DND-41 (cell line): ENCODE measurements around the gene OPRL1.

ENCODE experiments used
- ATAC-seq: fragments of 200-7000 bp; cut with Tn5 transposase; 3 replicates; pipeline ENCODE4 v1.9.1; 2021; ENCODE audit warnings: low read depth; ENCODE audit not compliant: insufficient read depth
- DNase-seq: peaks from one replicate; pipeline ENCODE4 v3.0.0-alpha.2; 2020
- H2AFZ ChIP-seq: 2 replicates; pipeline ENCODE4 v1.6.0; 2012; ENCODE audit warnings: low read depth, low read length
- H3K27ac ChIP-seq: 2 replicates; pipeline ENCODE4 v1.5.1; 2012; ENCODE audit warnings: low read length, inconsistent platforms
- H3K27me3 ChIP-seq: fragments of 200-600 bp; sonication (generic); 2 replicates; pipeline ENCODE4 v1.6.0; 2012; ENCODE audit warnings: low read length, mild to moderate bottlenecking, inconsistent platforms; ENCODE audit not compliant: insufficient read depth, poor library complexity
- H3K36me3 ChIP-seq: 2 replicates; pipeline ENCODE4 v1.5.1; 2012; ENCODE audit warnings: low read length, inconsistent platforms; ENCODE audit not compliant: insufficient read depth
- H3K4me1 ChIP-seq: 2 replicates; pipeline ENCODE4 v1.5.1; 2012; ENCODE audit warnings: mild to moderate bottlenecking, low read length; ENCODE audit not compliant: insufficient read depth
- H3K4me2 ChIP-seq: 2 replicates; pipeline ENCODE4 v1.6.0; 2012; ENCODE audit warnings: mild to moderate bottlenecking, moderate library complexity, low read length, inconsistent platforms; ENCODE audit not compliant: insufficient read depth
- H3K4me3 ChIP-seq, 2 experiments: fragments of 200-600 bp in 1 of 2; shearing (Covaris generic) in 1 of 2; 2 replicates each; pipeline ENCODE4 v1.5.1; 2012 to 2016; ENCODE audit warnings: inconsistent platforms in 2 of 2, low read length in 2 of 2, mild to moderate bottlenecking in 2 of 2, low read depth in 1 of 2, moderate library complexity in 1 of 2
- H3K79me2 ChIP-seq: 2 replicates; pipeline ENCODE4 v1.6.0; 2012; ENCODE audit warnings: low read length, inconsistent platforms; ENCODE audit not compliant: insufficient read depth
- H3K9ac ChIP-seq: 2 replicates; pipeline ENCODE4 v1.6.0; 2012; ENCODE audit warnings: low read depth, mild to moderate bottlenecking, inconsistent platforms, low read length, moderate library complexity
- H3K9me3 ChIP-seq: 2 replicates; pipeline ENCODE4 v1.5.1; 2012; ENCODE audit warnings: low read length, moderate library complexity, mild to moderate bottlenecking, inconsistent platforms; ENCODE audit not compliant: insufficient read depth, severe bottlenecking
- H4K20me1 ChIP-seq: 2 replicates; pipeline ENCODE4 v1.6.0; 2012; ENCODE audit warnings: low read length; ENCODE audit not compliant: insufficient read depth
- CTCF ChIP-seq: IDR thresholded peaks from 2 replicates; pipeline ENCODE4 v1.5.1; 2012; ENCODE audit warnings: borderline replicate concordance, low read length, moderate library complexity, mild to moderate bottlenecking; ENCODE audit not compliant: poor library complexity, severe bottlenecking; ENCODE audit errors: extremely low read depth
- EZH2 ChIP-seq: IDR thresholded peaks from 3 replicates; pipeline ENCODE4 v1.6.1; 2012; ENCODE audit warnings: borderline replicate concordance, low read depth, mild to moderate bottlenecking, moderate library complexity, low read length, inconsistent platforms; ENCODE audit not compliant: severe bottlenecking

OPRL1 gene

GRCh38 chr20:64114356-64114971 lies 34.6 kb downstream of the OPRL1 start:
- H3K9me3 ChIP-seq, result no peaks in the 10 kb centered on the region
- H3K79me2 ChIP-seq, result no peaks in the 10 kb centered on the region
- no peaks in the 10 kb centered on the region for H3K36me3 ChIP-seq
- peaks cover 13% of the 10 kb centered on the region for H4K20me1 ChIP-seq
- DNase-seq (no peak), ATAC-seq (no peak)
- H3K4me2 ChIP-seq, result no peak overlapping the region
- H3K4me3 ChIP-seq, result no peak overlapping the region
- 0 out of 2 replicates have a peak, but pooled peaks cover 1% of the 10 kb centered on the region for H3K4me1 ChIP-seq
- no peak overlapping the region for H2AFZ ChIP-seq
- TF ChIP-seq CTCF, result no peak
- TF ChIP-seq EZH2, result no peak
- H3K27ac ChIP-seq, result no peak overlapping the region
- peaks cover 4% of the 10 kb centered on the region for H3K27me3 ChIP-seq
- no peak overlapping the region for H3K9ac ChIP-seq

GRCh38 chr20:64115171-64115911 lies 35.5 kb downstream of the OPRL1 start:
- no peaks in the 10 kb centered on the region for H3K9me3 ChIP-seq
- no peak for DNase-seq
- no peak overlapping the region for H3K27ac ChIP-seq
- peaks cover 13% of the 10 kb centered on the region for H4K20me1 ChIP-seq
- H3K36me3 ChIP-seq, result no peaks in the 10 kb centered on the region
- ATAC-seq, result no peak
- TF ChIP-seq CTCF, result no peak
- no peaks in the 10 kb centered on the region for H3K79me2 ChIP-seq
- peaks cover 10% of the 10 kb centered on the region for H3K4me1 ChIP-seq
- no peak overlapping the region for H2AFZ ChIP-seq
- H3K4me3 ChIP-seq, result no peak overlapping the region
- no peak overlapping the region for H3K9ac ChIP-seq
- H3K4me2 ChIP-seq, result no peak overlapping the region
- peaks cover 4% of the 10 kb centered on the region for H3K27me3 ChIP-seq

- ATAC-seq (no peak), DNase-seq (no peak)
- Histone ChIP-seq H4K20me1 (peaks cover 13% of the 10 kb centered on the region), H3K9me3 (no peaks in the 10 kb centered on the region), H2AFZ (no peak overlapping the region), H3K79me2 (no peaks in the 10 kb centered on the region), H3K4me3 (no peak overlapping the region), H3K27ac (no peak overlapping the region), H3K36me3 (no peaks in the 10 kb centered on the region), H3K27me3 (peaks cover 4% of the 10 kb centered on the region), H3K4me1 (peaks cover 14% of the 10 kb centered on the region), H3K9ac (no peak overlapping the region), H3K4me2 (no peak overlapping the region)
- no peak for TF ChIP-seq CTCF
- no peak for TF ChIP-seq EZH2
Measured at GRCh38 chr20:64116016-64116415, 36.1 kb downstream of the OPRL1 start.
